ENCODE measurements around the gene FAM118A.
A peak's percentile ranks its signal among the peaks of the same experiment; 100 is the strongest.
"Not testable (repeated sequence)": the region's sequence is repeated elsewhere in the genome, so short reads cannot be mapped to it uniquely, and the experiment has no call there.

Gene FAM118A

GRCh38 chr22:45308957-45309421 is 745 bp upstream of the FAM118A start:
- no peak for DNase-seq (ENCODE audit: low read depth in 2 of 2)

- no peak for DNase-seq (ENCODE audit: low read depth in 2 of 2)
Observed at GRCh38 chr22:45310331-45310976, 720 bp downstream of the FAM118A start.

DNA sequence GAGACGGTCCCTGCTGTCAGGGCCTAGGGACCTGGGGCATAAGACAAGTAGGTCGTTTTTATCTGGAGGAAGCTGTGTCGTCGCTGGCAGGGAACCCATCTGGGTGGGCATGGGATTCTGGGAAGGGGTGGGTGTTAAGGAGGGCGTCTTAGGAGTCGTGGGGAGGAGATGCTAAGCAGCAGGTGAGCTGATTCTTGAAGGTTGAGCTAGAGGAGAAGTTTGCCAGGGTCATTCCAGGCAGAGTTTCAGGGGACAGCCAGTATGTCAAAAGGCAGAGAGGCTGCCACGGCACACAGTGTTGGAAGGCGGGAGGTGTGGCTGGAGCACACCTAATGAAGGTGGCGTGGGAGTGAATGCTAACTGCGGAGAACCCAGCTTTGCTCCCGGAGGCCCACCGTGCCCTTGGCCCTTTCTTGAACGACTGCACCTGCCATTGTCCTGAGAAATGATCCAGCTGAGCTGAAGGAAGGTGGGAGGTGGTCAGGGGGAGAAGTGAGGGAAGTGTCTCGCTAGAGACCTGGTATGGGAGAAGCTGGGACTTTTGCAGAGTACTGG is 1.3 kb downstream of the FAM118A start:
- DNase-seq (ENCODE audit: low read depth in 2 of 2) = no peak

DNA sequence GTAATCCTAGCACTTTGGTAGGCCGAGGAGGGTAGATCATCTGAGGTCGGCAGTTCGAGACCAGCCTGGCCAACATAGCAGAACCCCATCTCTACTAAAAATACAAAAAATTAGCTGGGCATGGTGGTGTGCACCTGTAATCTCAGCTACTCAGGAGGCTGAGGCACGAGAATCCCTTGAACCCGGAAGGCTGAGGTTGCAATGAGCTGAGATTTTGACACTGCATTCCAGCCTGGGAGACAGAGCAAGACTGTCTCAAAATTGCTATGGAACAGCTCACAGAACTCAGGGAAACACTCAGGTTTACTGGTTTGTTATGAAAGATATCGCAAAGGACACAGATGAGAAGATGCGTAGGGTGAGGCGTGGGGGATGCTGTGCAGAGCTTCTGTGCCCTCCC is 2.7 kb downstream of the FAM118A start:
- no peak for DNase-seq (ENCODE audit: low read depth in 2 of 2)

DNA sequence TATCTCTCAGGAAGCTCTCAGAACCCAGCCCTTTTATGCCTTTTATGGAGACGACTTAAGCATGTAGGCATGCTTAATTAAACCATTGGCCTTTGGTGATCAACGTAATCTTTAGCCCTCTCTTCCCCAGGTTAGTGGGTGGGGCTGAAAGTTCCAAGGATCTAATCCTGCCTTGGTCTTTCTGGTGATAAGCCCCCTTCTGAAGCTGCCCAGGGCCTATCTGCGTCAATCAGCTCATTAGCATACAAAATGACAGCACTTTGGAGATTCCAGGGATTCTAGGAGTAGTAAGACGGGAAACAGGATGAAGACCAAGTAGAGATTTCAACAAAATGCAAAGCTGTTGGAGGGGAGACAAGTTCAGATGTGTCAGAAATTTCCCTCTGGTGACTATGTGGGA is 3.1 kb downstream of the FAM118A start:
- no peak for DNase-seq (ENCODE audit: low read depth in 2 of 2)

GRCh38 chr22:45314054-45314721 is 4.5 kb downstream of the FAM118A start:
- DNase-seq (ENCODE audit: low read depth in 2 of 2) = no peak

DNA sequence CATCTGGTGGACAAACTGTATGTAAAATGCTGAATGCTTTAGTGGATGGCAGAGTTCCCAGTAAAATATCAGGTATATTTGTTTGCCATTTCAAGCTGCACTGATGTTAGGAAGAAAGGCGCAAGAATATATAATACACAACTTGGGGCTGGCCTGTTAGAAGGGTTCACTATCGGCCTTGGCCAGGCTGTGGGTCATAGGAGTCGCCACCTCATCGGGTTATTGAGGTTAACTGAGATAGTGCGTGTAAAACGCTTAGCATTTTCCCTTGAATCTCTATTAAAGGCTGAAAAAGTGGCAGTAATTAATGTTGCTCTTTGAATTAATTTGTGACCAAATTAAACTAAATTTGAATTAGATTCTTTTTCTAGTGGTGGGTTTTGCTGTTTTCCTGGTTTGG is 5.1 kb downstream of the FAM118A start:
- DNase-seq (ENCODE audit: low read depth in 2 of 2) = no peak

DNA sequence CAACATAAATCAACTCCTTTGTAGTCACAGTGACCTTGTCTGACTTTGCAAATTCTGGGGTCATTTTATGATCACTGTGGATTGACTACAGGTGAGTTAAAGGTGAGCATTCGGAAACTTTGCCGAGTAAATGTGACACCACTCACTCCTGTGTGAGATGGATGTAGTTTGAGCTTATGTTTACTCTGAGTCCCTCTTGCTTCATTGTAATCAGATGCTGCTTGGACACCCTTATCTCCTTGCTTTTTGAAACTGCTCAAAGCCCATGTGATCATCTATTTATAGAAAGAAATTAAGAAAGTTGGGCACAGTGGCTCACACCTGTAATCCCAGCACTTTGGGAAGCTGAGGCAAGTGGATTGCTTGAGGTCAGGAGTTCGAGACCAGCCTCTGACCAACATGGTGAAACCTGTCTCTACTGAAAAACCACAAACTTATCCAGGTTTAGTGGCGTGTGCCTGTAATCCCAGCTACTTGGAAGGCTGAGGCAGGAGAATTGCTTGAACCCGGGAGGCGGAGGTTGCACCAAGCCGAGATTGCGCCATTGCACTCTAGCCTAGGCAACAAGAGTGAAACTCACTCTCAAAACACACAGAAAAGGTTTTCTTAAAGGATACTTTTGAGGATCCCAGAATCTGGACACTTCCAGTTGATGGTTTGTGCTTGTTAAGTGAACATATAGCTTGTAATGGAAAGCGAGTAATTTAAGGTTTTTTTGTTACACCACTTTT is 7.2 kb downstream of the FAM118A start:
- no peak for DNase-seq (ENCODE audit: low read depth in 2 of 2)

DNA sequence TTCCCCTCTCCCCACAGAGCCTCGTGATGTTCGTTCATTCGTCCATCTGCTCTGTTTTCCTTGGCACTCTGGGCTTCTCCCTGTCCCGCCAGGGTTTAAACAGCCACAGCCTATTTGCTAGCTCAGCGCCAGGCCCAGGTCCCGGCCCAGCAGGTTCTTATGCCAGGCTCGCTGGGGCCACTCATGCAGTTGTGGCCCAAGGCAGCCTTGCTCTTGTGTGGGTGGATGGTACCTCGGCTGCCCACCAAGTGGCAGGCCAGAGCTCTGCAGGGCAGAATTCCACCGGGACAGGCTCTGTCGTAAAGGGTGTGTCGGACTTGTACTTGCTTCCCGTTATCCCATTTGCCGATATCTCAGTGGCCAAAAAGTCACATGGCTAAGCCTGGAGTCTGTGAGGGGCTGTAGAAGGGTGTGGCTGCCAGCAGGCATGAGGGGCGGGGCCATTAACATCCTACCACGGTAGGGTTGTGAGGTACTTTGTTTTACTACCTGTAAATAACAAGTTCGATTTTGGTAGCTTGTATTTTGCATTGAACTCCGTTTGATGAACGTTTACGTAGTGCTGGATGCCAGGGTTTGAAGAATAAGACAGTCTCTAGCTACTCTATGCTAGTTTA is 7.9 kb downstream of the FAM118A start:
- DNase-seq (ENCODE audit: low read depth in 2 of 2) = no peak

GRCh38 chr22:45318168-45318557 is 8.4 kb downstream of the FAM118A start:
- peak; percentile 69 to 81 for DNase-seq (ENCODE audit: low read depth in 2 of 2)

GRCh38 chr22:45318558-45319323 is 9.0 kb downstream of the FAM118A start:
- no peak for DNase-seq (ENCODE audit: low read depth in 2 of 2)

- no peak for DNase-seq (ENCODE audit: low read depth in 2 of 2)
Observed at GRCh38 chr22:45319324-45319685, 9.6 kb downstream of the FAM118A start.

DNA sequence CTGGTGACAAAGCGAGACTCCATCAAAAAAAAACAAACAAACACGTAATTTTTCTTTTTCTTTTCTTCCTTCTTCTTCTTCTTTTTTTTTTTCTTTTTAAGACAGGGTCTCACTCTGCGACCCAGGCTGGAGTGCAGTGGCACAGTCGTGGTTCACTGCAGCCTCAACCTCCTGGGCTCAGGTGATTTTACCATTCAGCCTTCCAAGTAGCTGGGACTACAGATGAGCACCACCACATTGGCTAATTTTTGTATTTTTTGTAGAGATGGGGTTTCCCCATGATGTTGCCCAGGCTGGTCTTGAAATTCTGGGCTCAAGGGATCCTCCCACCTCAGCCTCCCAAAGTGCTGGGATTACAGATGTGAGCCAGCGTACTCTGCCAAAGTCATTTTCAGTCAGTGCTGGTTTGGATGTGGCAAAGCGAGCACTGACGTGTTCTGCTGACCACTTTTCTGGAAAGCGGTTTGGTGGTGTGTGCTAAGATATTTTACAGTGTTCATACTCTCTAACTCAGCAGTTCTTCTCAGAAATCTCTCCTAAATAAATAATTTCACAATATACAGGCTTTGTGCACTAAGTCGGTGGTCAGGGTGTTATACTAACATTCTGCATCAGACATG is 10.7 kb downstream of the FAM118A start:
- no peak for DNase-seq (ENCODE audit: low read depth in 2 of 2)

DNA sequence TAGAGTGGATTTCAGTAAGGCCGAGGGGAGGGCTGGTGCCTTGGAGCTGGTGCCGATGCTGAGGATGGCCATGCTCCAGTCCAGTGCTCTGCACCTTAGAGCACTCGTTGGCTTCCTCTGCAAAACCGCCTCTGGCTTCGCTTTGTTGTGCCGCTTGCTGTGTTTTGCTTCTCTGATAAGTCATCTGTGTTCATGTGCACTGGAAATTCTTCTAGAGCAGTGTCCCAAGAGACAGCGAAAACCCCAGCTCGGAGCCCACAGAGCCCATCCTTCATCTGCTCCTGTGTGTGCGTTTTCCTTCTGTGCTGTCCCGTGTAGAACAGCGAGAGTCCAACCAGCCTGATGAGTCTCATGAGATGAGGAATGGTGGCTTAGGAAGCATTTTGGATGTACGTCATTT is 12.1 kb downstream of the FAM118A start:
- DNase-seq (ENCODE audit: low read depth in 2 of 2) = no peak

DNA sequence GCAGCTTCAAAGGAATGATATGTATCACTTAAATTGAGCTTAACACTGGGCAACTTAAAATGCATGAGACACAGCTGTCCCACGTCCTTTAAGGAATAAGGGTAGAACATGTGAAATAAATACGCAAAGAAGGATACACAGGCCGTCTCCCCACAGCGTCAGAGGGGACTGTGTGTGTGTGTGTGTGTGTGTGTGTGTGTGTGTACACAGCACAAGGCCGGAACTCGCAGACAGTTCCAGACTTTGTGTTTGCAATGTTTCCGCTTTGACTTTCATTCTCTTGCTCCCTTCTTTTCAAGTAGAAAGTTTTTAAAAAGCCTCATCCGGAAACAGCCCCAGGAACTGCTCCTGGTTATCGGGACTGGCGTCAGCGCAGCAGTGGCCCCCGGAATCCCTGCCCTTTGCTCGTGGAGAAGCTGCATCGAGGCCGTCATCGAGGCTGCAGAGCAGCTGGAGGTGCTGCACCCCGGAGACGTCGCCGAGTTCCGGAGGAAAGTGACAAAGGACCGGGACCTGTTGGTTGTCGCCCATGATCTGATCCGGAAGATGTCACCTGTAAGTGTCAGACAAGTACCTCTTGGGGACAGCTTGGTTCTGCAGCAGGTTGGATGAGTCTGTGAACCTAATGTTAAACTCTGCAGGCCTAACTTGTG is 13.3 kb downstream of the FAM118A start:
- DNase-seq (ENCODE audit: low read depth in 2 of 2) = no peak

DNA sequence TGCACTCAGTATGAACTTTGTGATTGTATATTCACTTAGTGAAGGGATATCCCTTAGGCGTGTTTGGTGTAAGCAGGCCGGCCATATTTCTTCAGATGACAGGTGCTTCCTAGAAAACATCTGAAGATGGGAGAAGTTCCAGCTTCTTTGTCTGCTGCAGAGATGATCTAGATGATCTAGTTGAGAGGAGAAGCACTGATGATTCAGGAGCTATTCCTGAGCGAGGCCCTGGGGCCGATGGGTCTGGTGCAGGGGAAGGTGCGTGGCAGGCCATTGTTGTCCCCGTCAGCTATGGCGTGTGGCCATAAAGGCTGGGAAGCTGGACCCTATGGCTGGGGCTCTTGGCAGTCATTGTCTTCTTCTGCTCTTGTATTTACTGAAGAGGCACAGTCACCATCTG is 14.0 kb downstream of the FAM118A start:
- no peak for DNase-seq (ENCODE audit: low read depth in 2 of 2)

- DNase-seq (ENCODE audit: low read depth in 2 of 2) = no peak
Observed at GRCh38 chr22:45324311-45324711, 14.6 kb downstream of the FAM118A start.

DNA sequence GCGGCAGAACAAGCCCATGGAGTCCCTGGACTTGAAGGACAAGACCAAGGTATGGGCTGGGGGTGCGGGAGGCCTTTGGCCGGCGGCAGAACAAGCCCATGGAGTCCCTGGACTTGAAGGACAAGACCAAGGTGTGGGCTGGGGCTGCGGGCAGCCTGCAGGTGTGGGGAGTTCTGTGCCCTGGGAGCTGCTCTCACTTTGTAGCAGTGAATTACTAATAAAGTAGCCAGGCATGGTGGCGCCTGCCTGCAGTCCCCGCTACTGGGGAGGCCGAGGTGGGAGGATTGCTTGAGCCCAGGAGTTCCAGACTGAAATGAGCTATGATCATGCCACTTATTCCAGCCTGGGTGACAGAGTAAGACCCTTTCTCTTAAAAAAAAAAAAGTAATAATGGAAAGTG is 18.5 kb downstream of the FAM118A start:
- DNase-seq (ENCODE audit: low read depth in 2 of 2) = not testable (repeated sequence)

DNA sequence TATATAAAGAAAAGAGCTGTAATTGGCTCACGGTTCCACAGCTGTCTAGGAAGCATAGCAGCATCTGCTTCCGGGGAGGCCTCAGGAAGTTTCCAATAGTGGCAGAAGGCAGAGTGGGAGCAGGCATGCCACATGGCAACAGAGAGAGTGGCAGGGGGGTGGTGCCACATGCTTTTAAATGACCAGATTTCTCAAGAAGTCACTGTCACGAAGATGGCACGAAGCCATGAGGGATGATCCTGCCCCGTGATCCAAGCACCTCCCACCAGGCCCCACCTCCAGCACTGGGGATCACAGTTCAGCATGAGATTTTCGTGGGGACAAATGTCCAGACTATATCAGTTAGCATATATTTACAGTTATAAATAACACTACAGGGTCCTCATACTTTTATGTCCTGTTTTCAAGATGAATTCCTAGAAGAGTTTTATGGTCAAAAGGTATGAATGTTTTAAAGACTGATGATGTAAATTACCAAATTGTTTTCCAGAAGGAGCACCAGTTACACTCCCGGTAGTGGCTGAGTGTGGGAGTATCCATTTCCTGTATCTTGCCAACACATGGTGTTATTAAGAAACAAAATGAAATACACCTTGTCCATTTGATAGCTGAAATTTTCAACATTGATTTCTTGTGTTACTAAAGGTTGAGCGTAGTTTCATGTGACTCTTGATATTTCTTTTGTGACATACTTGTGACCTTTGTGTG is 19.2 kb downstream of the FAM118A start:
- DNase-seq (ENCODE audit: low read depth in 2 of 2) = no peak

DNA sequence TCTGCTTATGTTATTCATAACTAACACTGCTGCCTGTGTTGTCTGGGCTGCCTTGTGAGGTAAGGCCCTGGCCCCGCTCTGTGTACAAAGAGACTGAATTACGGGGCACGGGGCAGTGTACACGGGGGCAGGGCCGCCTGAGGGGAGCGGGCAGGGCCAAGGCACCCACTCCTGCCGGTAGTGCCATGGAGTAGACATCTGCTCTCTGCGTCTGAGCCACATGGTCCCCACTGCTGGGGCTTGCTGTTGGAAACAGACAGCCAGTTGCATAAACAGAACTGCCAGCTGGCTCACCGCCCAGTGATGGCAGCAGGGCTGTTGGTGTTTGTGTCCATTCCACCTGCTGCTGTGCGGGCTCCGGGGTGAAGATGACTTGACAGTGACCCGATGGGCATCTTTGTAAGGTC is 19.8 kb downstream of the FAM118A start:
- no peak for DNase-seq (ENCODE audit: low read depth in 2 of 2)
